ENCODE data around the gene FBXO46.

Gene FBXO46

GRCh38 chr19:45682117-45682516, 48.6 kb downstream of the FBXO46 start:
- no peak for DNase-seq

- DNase-seq: peak; percentile 85
Observed at GRCh38 chr19:45681391-45682015, 49.2 kb downstream of the FBXO46 start.

GRCh38 chr19:45677351-45678230, 53.1 kb downstream of the FBXO46 start:
- DNase-seq: peak; percentile 82

- DNase-seq: peak; percentile 78
Observed at GRCh38 chr19:45676851-45677263, 53.8 kb downstream of the FBXO46 start.

GRCh38 chr19:45674946-45675345, 55.8 kb downstream of the FBXO46 start:
- no peak for DNase-seq

- peak; percentile 44 for DNase-seq
Observed at GRCh38 chr19:45670670-45671453, 59.8 kb downstream of the FBXO46 start.

- DNase-seq: peak; percentile 56
Observed at GRCh38 chr19:45668342-45668871, 62.3 kb downstream of the FBXO46 start.

GRCh38 chr19:45667620-45668341, 62.9 kb downstream of the FBXO46 start, which contains the start of gene GIPR:
TSS of gene GIPR (plus strand) at chr19:45668221. CDS start at chr19:45669521, 1,300 bp downstream.
- peak; percentile 62 for DNase-seq

- DNase-seq: no peak
Observed at GRCh38 chr19:45664575-45664974, 66.1 kb downstream of the FBXO46 start.

GRCh38 chr19:45663800-45664199, 66.9 kb downstream of the FBXO46 start:
- DNase-seq: no peak

- no peak for DNase-seq
Observed at GRCh38 chr19:45660636-45661035, 70.1 kb downstream of the FBXO46 start.

Measured in activated CD8-positive, alpha-beta memory T cell treated with anti-CD3 and anti-CD28 coated beads, Interleukin-2, amount 50 U/mL, for 4 hours (primary cell).